Glutamatergic neuron (in vitro differentiated cells): ENCODE results near the gene RNF141. TPM values are rescaled to one million over a fixed set of nuclear protein-coding genes. Genes with fewer than 3 reads are reported as not detected.

Experiments used
- DNase-seq: peaks from one replicate; pipeline ENCODE4 v3.0.0; 2022
- H3K27ac Mint-ChIP-seq: one replicate; pipeline ENCODE4 v1.8.0; 2020; ENCODE audit warnings: mild to moderate bottlenecking, mixed read lengths, inconsistent platforms; ENCODE audit not compliant: unreplicated experiment
- H3K27me3 Mint-ChIP-seq: one replicate; pipeline ENCODE4 v1.8.0; 2020; ENCODE audit warnings: mild to moderate bottlenecking, moderate library complexity, mixed read lengths, inconsistent platforms; ENCODE audit not compliant: unreplicated experiment
- H3K36me3 Mint-ChIP-seq: one replicate; pipeline ENCODE4 v1.8.0; 2020; ENCODE audit warnings: mild to moderate bottlenecking, mixed read lengths, inconsistent platforms; ENCODE audit not compliant: unreplicated experiment
- H3K4me1 Mint-ChIP-seq: one replicate; pipeline ENCODE4 v1.8.0; 2020; ENCODE audit warnings: mild to moderate bottlenecking, low read depth, mixed read lengths, inconsistent platforms; ENCODE audit not compliant: unreplicated experiment
- H3K4me3 Mint-ChIP-seq: one replicate; pipeline ENCODE4 v1.8.0; 2020; ENCODE audit warnings: mild to moderate bottlenecking, mixed read lengths, inconsistent platforms; ENCODE audit not compliant: unreplicated experiment
- H3K9me3 Mint-ChIP-seq: one replicate; pipeline ENCODE4 v1.8.0; 2020; ENCODE audit warnings: mild to moderate bottlenecking, moderate library complexity, mixed read lengths, inconsistent platforms; ENCODE audit not compliant: unreplicated experiment
- CTCF ChIP-seq: fragments of 200-600 bp; sonication (generic); IDR thresholded peaks from one replicate; pipeline ENCODE4 v1.5.0; 2021; ENCODE audit not compliant: partially characterized antibody, unreplicated experiment
- total RNA-seq: library from RNA; stranded (reverse); fragmentation: NEBNext Ultra II Directional; extraction: Animal tissue kit (Norgen Biotek cat#: 25700); gene quantifications from one replicate; pipeline ENCODE4 v1.2.1, GENCODE V29; 2021; ENCODE audit not compliant: unreplicated experiment

RNF141 gene
- total RNA-seq, 1 donor from 2014 or later, result 14.2 TPM

GRCh38 chr11:10514709-10515108 lies 26.3 kb downstream of the RNF141 start:
- Mint-ChIP-seq H3K36me3 (no peaks in the 10 kb centered on the region), H3K9me3 (no peaks in the 10 kb centered on the region), H3K4me3 (no peak overlapping the region), H3K4me1 (no peaks in the 10 kb centered on the region), H3K27ac (no peak overlapping the region), H3K27me3 (no peaks in the 10 kb centered on the region)
- TF ChIP-seq CTCF, result no peak
- DNase-seq, result no peak

- no peaks in the 10 kb centered on the region for H3K36me3 Mint-ChIP-seq
- no peaks in the 10 kb centered on the region for H3K9me3 Mint-ChIP-seq
- no peak overlapping the region for H3K27ac Mint-ChIP-seq
- no peak overlapping the region for H3K4me3 Mint-ChIP-seq
- no peaks in the 10 kb centered on the region for H3K4me1 Mint-ChIP-seq
- H3K27me3 Mint-ChIP-seq, result no peaks in the 10 kb centered on the region
- peak; percentile 43 for TF ChIP-seq CTCF
- DNase-seq, result no peak
Observed at GRCh38 chr11:10514202-10514601, 26.8 kb downstream of the RNF141 start.

GRCh38 chr11:10511181-10511621 lies 29.8 kb downstream of the RNF141 start:
- Mint-ChIP-seq H3K4me1 (no peaks in the 10 kb centered on the region), H3K27ac (no peak overlapping the region), H3K9me3 (no peaks in the 10 kb centered on the region), H3K27me3 (no peaks in the 10 kb centered on the region), H3K36me3 (no peaks in the 10 kb centered on the region), H3K4me3 (no peak overlapping the region)
- TF ChIP-seq CTCF, result no peak
- DNase-seq, result no peak

- Mint-ChIP-seq H3K9me3 (no peaks in the 10 kb centered on the region), H3K27ac (no peak overlapping the region), H3K36me3 (no peaks in the 10 kb centered on the region), H3K27me3 (peaks cover 1% of the 10 kb centered on the region), H3K4me3 (no peak overlapping the region), H3K4me1 (peaks cover 1% of the 10 kb centered on the region)
- DNase-seq, result no peak
- no peak for TF ChIP-seq CTCF
Observed at GRCh38 chr11:10506008-10506370, 35.0 kb downstream of the RNF141 start.

- H3K27ac Mint-ChIP-seq, result no peak overlapping the region
- no peak for TF ChIP-seq CTCF
- peaks cover 1% of the 10 kb centered on the region for H3K4me1 Mint-ChIP-seq
- peaks cover 1% of the 10 kb centered on the region for H3K27me3 Mint-ChIP-seq
- H3K4me3 Mint-ChIP-seq, result no peak overlapping the region
- no peak for DNase-seq
- H3K36me3 Mint-ChIP-seq, result no peaks in the 10 kb centered on the region
- no peaks in the 10 kb centered on the region for H3K9me3 Mint-ChIP-seq
Observed at GRCh38 chr11:10505278-10506007, 35.5 kb downstream of the RNF141 start.
